Naive B cell (primary cell): ENCODE results near the gene TRAF4. TPM values are rescaled to one million over a fixed set of nuclear protein-coding genes. Genes with fewer than 3 reads are reported as not detected.
A peak's percentile ranks its signal among the peaks of the same experiment; 100 is the strongest.

ENCODE experiments used
- ATAC-seq, 2 donors: fragments of 150-1000 bp; cut with Tn5 transposase; 2 replicates each; pipeline ENCODE4 v1.10.0; 2021; ENCODE audit warnings: low read depth in 2 of 2, mild to moderate bottlenecking in 2 of 2, moderate library complexity in 2 of 2
- DNase-seq: peaks from one replicate; pipeline ENCODE4 v3.0.0; 2022
- H3K27ac Mint-ChIP-seq, 6 donors: one replicate each; pipeline ENCODE4 v1.8.0; 2020 to 2022; ENCODE audit warnings: mild to moderate bottlenecking in 6 of 6, mixed read lengths in 6 of 6, moderate library complexity in 5 of 6, inconsistent platforms in 2 of 6
- H3K27me3 Mint-ChIP-seq, 3 donors: one replicate each; pipeline ENCODE4 v1.8.0; 2021 to 2022; ENCODE audit warnings: mixed read lengths in 3 of 3, mild to moderate bottlenecking in 1 of 3
- H3K36me3 Mint-ChIP-seq, 2 donors: one replicate each; pipeline ENCODE4 v1.8.0; 2020 to 2022; ENCODE audit warnings: mixed read lengths in 2 of 2, inconsistent platforms in 1 of 2, mild to moderate bottlenecking in 1 of 2
- H3K4me1 Mint-ChIP-seq, 3 donors: one replicate each; pipeline ENCODE4 v1.8.0; 2020 to 2022; ENCODE audit warnings: mixed read lengths in 3 of 3, inconsistent platforms in 1 of 3, mild to moderate bottlenecking in 1 of 3, moderate library complexity in 1 of 3
- H3K4me3 Mint-ChIP-seq, 8 donors: one replicate each; pipeline ENCODE4 v1.8.0; 2020 to 2022; ENCODE audit warnings: mild to moderate bottlenecking in 8 of 8, mixed read lengths in 8 of 8, moderate library complexity in 8 of 8, inconsistent platforms in 2 of 8
- H3K9me3 Mint-ChIP-seq, 7 donors: one replicate each; pipeline ENCODE4 v1.8.0; 2020 to 2022; ENCODE audit warnings: mixed read lengths in 7 of 7, mild to moderate bottlenecking in 5 of 7, inconsistent platforms in 2 of 7, moderate library complexity in 1 of 7
- polyA plus RNA-seq, 6 donors: library from polyadenylated mRNA; unstranded; fragments of 300-500 nt; fragmentation: Illumina TruSeq; gene quantifications; one replicate each; pipeline ENCODE4 v1.2.3, GENCODE V29; 2021; ENCODE audit warnings: low read depth in 6 of 6

The TRAF4 gene
- polyA plus RNA-seq, 6 donors from 2014 or later, result 5.4 to 17.1 (median 12.0) TPM

DNA sequence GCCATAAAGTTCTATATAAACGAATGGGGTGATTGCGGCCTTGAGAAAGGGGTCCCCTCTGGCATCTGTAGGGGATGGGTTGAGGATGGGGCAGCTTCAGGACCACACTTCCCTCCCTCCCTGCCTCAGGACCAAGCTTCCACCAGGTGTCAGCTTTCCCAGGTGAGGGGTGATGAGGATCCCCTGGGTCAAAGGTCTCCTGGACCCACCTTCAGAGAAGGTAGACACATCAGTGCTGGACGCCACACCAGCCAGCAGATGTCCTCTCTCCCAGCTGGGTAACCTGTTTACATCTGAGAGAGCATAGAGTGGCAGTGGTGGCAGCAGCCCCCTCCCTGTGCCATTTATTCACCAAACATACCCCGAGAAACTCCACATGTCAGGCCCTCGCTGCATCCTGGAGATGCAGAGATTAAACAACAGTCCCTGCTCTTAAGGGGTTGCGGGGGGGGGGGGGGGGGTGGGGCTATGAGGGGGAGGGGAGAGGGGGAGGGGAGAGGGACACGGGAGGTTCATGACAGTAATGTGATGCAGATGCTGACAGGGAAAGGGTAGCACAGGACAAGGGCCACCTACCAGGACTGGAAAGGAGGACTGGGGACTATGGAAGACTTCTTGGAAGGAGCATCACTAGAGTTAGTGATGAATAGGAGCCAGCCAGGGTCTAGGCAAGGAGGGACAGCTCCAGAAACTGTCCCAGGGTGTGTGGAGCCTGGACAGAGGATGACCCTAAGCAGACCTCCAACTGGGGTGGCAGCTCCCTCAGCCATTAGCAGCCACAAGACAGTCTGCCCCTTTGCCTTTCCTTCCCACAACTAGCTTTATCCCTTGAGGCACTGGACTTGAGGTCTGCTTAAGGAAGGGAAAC, 37.1 kb upstream of the TRAF4 start:
- Mint-ChIP-seq H3K36me3 (peaks cover 0 to 18% of the 10 kb centered on the region in 2 donors), H3K27me3 (no peaks in the 10 kb centered on the region), H3K4me3 (peak overlapping the region in 1 of 8 donors; percentile 1), H3K27ac (peak overlapping the region in 1 of 6 donors; percentile 47), H3K9me3 (no peaks in the 10 kb centered on the region), H3K4me1 (peaks cover 9 to 17% (median 10%) of the 10 kb centered on the region in 3 donors)
- ATAC-seq (no peak), DNase-seq (no peak)

DNA sequence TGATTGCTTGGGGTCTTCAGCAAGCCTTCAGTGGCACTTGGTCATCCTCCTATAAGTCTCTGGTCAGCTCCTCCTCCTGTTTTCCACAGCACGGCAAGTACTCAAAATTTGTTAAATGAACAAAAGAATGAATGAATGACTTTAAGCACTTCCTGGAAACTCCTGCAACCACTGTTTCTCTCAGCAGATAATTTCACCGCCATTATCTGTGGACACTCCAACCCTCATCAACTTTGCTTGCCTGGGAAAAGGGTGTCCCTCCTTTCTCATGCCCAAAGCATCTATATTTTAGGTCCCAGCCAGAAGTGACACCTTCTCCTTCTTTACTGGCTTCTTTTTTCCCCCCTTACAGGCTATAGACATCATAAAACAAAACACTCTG, 36.5 kb upstream of the TRAF4 start:
- DNase-seq, result no peak
- H3K4me1 Mint-ChIP-seq, result peaks cover 13 to 23% (median 17%) of the 10 kb centered on the region in 3 donors
- no peaks in the 10 kb centered on the region for H3K9me3 Mint-ChIP-seq
- H3K27ac Mint-ChIP-seq, result peak overlapping the region in 2 of 6 donors; percentile 66 to 88
- no peak for ATAC-seq
- no peaks in the 10 kb centered on the region for H3K27me3 Mint-ChIP-seq
- peak overlapping the region in 1 of 8 donors; percentile 1 for H3K4me3 Mint-ChIP-seq
- H3K36me3 Mint-ChIP-seq, result peaks cover 0 to 15% of the 10 kb centered on the region in 2 donors

- Mint-ChIP-seq H3K9me3 (no peaks in the 10 kb centered on the region), H3K4me1 (peaks cover 21 to 22% (median 21%) of the 10 kb centered on the region in 3 donors), H3K4me3 (peak overlapping the region; percentile 77 to 95 (median 93)), H3K27ac (peak overlapping the region; percentile 76 to 98 (median 90)), H3K27me3 (no peaks in the 10 kb centered on the region), H3K36me3 (no peaks in the 10 kb centered on the region)
- ATAC-seq, result peak; percentile 84 to 86
- peak; percentile 86 for DNase-seq
These were observed 32.7 kb upstream of the TRAF4 start for GRCh38 chr17:28710861-28711722.

DNA sequence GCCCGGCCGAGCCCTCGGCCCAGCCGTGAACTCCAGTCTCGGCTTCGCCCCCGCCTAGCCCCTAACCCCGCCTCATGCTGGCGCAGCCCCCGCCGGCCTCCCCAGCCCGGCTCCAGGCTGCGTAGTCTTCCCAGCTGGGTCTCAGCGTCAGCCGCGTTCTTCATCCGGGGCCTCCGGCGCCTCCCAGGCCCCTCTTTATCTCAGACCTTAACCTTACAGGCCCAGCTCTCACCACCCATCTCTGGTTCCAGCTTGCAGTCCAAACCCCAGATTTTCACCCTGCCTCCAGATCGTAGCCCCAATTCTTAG, 32.1 kb upstream of the TRAF4 start, which contains the start of gene PROCA1:
PROCA1 (minus strand) TSS at position 166 of the 309 bp plus-strand sequence. CDS start 228 bp downstream, outside the sequence.
- ATAC-seq (peak; percentile 45 to 46), DNase-seq (no peak)
- Mint-ChIP-seq H3K27me3 (no peaks in the 10 kb centered on the region), H3K9me3 (no peaks in the 10 kb centered on the region), H3K4me3 (peak within 1 kb of the TSS; percentile 77 to 95 (median 93)), H3K4me1 (peaks cover 21 to 22% (median 21%) of the 10 kb centered on the region in 3 donors), H3K36me3 (no peaks in the 10 kb centered on the region), H3K27ac (peak within 1 kb of the TSS; percentile 83 to 98 (median 90))

DNA sequence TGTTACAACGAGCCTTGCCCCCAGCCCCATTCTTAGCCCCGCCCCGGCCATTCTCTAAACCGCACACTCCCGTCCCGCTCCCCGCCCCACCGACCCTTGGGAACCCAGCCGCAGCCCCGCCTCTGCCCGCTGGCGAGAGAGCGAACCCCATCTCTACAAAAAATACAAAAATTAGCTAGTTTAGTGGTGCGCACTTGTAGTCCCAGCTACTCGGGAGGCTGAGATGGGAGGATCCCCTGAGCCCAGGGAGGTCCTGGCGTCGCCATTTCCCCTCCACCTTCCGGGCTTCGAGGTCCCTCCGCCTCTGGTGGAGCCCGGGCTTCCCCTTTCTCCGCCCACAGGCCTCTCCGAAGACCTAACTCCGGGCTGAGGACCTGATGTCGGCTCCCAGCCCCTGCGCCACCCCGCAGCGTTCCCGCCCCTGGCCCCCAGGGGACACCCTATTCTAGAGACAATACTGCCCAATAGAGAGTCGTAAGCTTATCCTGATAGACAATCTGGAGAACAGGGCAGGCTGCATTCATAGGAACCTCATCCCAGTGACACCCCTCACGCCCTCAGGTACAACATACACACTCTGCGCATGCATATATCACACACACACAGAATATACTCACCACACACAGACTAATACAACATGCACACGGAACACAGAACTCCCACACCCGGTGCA, 31.6 kb upstream of the TRAF4 start:
- Mint-ChIP-seq H3K9me3 (no peaks in the 10 kb centered on the region), H3K27ac (peak overlapping the region; percentile 83 to 94 (median 89)), H3K4me3 (peak overlapping the region; percentile 77 to 95 (median 93)), H3K4me1 (peaks cover 21 to 23% (median 22%) of the 10 kb centered on the region in 3 donors), H3K36me3 (no peaks in the 10 kb centered on the region), H3K27me3 (no peaks in the 10 kb centered on the region)
- ATAC-seq, result peak; percentile 54 to 57
- DNase-seq, result peak; percentile 63

DNA sequence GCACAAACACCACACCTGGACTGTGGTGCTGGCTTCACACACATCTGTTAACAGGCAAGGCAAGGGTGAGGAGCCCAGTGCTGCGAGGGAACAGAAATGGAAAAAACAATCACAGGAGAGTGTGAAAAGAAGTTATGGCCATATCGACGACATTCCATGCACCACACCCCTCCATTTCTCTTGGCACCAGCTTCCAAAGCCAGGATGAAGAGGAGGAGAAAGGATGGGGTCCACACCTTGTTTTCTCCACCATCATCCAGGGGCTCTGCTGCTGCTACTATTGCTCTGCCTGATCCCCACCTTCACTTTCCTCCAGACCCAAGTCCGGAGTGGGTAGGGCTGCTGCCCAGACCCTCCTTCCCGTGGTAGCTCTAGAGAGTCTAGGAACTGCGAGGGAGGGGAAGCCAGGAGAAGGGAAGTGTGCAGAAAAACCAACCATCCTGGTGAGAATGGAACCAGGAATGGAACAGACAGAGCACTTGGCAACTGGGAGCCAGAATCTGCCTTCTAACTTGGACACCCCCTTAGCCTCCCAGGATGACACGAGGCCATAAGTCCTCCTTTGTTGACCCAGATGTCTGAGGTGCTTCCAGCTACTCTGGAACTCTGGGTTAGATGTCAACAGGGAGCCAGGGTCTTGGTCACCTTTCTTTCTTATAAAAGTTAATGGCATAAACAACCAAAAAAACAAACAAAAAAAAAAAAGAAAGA, 31.0 kb upstream of the TRAF4 start:
- Mint-ChIP-seq H3K9me3 (no peaks in the 10 kb centered on the region), H3K4me1 (peaks cover 22 to 28% (median 25%) of the 10 kb centered on the region in 3 donors), H3K27me3 (no peaks in the 10 kb centered on the region), H3K27ac (peak overlapping the region in 5 of 6 donors; percentile 36 to 94 (median 85)), H3K36me3 (no peaks in the 10 kb centered on the region), H3K4me3 (peak overlapping the region; percentile 77 to 95 (median 93))
- ATAC-seq, result no peak
- no peak for DNase-seq

DNA sequence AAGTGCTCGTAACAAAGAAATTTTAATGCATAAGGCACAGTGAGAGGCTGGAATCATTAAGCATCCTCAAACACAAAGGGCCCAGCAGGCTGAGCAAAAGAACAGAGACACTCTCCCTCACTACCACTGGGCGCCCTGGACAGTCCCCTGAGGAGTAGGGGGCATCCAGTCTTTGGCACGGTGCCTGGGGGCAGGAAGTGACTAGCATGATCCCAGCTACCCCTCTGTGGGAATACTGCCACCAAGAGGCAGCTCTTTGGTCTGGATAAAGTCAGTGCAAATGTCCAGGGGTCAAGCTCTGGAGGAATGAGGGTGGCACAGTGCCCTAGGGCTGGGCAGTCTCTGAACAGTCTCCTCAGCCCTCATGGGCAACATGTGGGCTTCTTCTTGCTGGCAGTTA, 29.5 kb upstream of the TRAF4 start:
- Mint-ChIP-seq H3K4me3 (peak overlapping the region in 2 of 8 donors; percentile 33 to 69), H3K9me3 (no peaks in the 10 kb centered on the region), H3K27ac (no peak overlapping the region), H3K36me3 (no peaks in the 10 kb centered on the region), H3K4me1 (peaks cover 32 to 40% (median 33%) of the 10 kb centered on the region in 3 donors), H3K27me3 (no peaks in the 10 kb centered on the region)
- DNase-seq, result no peak
- ATAC-seq, result no peak

DNA sequence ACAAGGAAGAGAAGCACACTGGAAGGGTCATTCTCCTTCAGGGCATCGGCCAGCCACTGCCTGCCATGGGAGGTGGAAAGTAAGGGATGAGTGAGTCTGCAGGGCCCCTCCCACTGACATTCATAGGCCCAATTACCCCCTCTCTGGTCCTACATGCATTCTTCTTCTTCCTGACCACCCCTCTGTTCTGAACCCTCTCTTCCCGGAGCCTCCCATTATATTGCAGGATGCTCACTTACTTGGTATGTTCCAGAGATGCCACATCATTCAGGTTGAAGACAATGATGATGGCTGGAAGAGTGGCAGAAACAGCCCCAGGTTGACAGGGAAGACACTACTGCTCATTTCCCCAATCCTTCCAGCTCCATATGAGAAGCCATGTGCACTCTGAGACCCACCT, 28.6 kb upstream of the TRAF4 start:
- Mint-ChIP-seq H3K4me3 (peak overlapping the region in 2 of 8 donors; percentile 62 to 69), H3K27ac (no peak overlapping the region), H3K4me1 (peaks cover 37 to 50% (median 40%) of the 10 kb centered on the region in 3 donors)

DNA sequence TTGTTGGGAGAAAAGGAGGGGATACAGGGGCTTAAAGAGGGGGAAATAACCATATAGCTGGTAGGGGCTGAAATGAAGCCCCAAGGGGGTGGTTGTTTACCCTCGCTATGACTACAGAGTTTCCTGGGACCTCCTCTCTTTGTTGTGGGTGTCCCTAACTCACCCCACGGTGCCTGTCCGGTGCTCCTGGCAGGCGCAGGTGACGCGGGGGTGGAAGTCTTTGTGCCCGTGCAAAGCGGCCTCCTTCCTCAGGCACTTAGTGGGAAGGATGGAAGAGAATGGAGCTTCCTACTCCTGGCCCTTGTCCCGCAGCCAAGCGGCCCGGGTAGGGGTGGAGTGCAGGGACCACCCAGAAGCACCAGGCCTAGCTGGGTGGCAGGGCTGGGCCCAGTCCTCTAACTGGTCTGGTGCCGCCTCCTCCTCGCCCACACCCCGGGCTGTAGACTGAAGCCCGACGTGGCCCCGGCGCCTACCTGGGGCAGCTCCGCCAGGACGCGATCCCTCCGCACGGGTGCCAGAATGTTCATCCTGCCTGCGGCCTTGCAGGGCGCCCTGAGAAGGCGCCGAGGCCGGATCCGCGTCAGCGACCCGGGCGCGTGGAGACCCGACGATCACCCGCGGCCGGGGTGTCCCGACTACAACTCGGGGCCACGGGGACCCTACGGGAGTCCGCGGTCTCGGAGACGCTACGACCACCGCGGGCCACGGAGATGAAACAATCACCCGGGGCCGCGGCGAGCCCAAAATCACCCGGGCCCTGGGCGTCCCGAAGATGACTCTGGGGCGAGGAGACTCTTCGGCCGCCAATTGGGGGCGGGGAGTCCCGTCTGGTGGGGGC, 26.9 kb upstream of the TRAF4 start:
- DNase-seq (no peak), ATAC-seq (no peak)
- Mint-ChIP-seq H3K27me3 (no peaks in the 10 kb centered on the region), H3K4me1 (peaks cover 33 to 47% (median 42%) of the 10 kb centered on the region in 3 donors), H3K9me3 (no peaks in the 10 kb centered on the region), H3K36me3 (peaks cover 0 to 10% of the 10 kb centered on the region in 2 donors), H3K4me3 (peak overlapping the region; percentile 70 to 95 (median 81)), H3K27ac (peak overlapping the region in 4 of 6 donors; percentile 56 to 89 (median 77))

More for the DNA sequence above, 28.6 kb upstream of the TRAF4 start:
- Mint-ChIP-seq H3K9me3 (no peaks in the 10 kb centered on the region), H3K36me3 (peaks cover 0 to 5% of the 10 kb centered on the region in 2 donors), H3K27me3 (no peaks in the 10 kb centered on the region)
- ATAC-seq (no peak), DNase-seq (no peak)

DNA sequence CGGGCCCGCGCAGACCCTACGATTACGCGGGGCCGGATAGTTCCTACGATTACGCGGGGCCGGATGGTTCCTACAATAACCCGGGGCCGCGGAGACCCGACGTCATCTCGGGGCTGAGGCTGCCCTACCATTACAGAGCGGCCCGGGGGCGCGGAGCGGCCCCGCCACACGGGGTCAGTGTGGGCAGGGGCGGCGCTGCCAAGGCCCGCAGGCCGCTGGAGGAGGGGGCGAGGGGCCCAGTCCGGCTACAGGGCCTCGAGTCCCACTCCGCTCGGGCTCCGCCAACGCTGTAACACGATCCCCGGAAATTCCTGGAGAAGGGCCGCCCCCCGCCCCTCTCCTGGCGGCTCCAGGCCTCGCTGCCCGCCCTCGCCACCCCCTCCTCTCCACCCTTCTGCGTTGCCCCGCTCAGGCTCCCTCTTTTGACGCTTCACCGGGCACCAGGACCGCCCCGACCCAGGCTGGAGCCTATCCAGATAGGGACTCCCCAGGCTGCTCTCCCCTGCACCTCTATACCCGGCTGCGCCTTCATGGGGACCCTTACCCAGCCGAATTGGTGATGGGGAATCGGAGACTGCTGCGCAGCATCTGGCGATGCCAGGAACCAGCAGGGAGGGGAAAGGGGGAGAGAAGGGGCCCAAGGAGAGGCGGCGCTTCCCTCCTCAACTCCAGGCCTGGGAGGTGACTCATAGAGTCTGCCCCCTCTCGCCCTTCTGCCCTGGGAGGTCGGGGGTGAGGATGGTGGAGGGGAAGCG, 26.1 kb upstream of the TRAF4 start, which contains the start of gene RAB34:
RAB34 (minus strand) TSS at position 291 of the 755 bp plus-strand sequence. CDS start 602 bp downstream, outside the sequence.
- peaks cover 26 to 45% (median 41%) of the 10 kb centered on the region in 3 donors for H3K4me1 Mint-ChIP-seq
- H3K4me3 Mint-ChIP-seq, result peak within 1 kb of the TSS; percentile 77 to 95 (median 84)
- peak within 1 kb of the TSS; percentile 19 to 89 (median 77) for H3K27ac Mint-ChIP-seq
- H3K9me3 Mint-ChIP-seq, result no peaks in the 10 kb centered on the region
- peak; percentile 44 for DNase-seq
- ATAC-seq, result peak; percentile 14 to 21
- peaks cover 0 to 10% of the 10 kb centered on the region in 2 donors for H3K36me3 Mint-ChIP-seq
- no peaks in the 10 kb centered on the region for H3K27me3 Mint-ChIP-seq
